Measurements from ENCODE around the gene FSTL1.

The FSTL1 gene

DNA sequence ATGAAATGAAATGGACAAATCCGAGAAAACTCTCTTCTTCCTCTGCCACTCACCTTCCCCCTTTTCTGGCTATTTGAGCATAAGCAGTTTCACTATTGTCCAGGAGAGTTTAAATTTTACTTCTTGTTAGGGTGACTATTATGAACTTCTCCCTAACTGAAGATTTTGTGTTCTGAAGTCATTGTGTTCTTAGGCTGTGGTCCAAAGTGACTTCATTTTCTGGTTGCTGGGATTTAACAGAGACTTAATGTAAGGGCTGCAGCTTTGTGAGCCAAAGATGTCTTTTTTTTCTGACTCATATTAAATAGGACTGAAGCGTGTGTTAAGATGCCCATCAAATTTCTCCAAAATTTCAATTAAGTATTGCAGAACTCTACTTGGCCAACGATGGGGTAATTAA is 46.5 kb upstream of the FSTL1 start:
- no peak overlapping the region for H3K27ac ChIP-seq (replicated peaks)

DNA sequence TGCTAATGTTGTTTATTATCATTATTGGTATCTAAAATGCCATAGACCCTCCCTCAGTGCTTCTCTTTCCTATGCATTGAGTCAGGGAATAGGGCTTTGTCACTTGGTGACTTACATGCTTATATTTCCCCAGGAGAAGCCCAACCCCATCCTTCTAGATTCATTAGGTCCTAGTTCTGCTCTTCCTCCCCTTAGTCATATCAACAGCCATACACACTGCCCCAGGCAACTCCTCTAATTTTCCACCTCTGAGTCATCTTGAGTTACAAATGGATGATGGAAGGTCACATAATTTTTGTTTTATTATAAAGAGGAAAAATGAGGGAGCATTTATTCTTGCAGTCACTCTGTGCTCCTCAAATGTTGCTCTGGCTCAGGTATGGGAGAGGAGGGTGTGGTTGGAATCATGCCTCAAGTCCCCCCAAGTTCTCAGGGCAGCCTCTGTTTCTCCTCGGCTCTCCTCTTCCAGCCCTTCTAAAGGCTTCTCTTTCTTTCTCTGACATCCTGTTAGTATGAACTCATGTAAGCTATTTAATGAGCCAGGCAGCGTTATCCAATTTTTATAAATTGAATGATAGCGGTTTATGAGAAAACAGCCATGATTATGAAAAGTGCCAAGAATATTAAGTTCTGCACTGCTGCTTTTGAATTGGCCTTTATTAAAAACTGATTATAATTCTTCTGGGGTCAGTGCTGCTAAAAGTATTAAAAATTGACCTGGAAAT is 45.6 kb upstream of the FSTL1 start:
- DNase-seq (ENCODE audit: low read depth in 1 of 2, low spot score in 1 of 2) = no peak

More for the DNA sequence above, 46.5 kb upstream of the FSTL1 start:
- no peak for TF ChIP-seq GABPA (IDR thresholded peaks at IDR 0.05; ENCODE audit: low read depth)
- TF ChIP-seq POLR2AphosphoS5 (IDR thresholded peaks at IDR 0.05; ENCODE audit: low read depth) = no peak
- TF ChIP-seq SPI1 (IDR thresholded peaks at IDR 0.05; ENCODE audit: borderline replicate concordance, low read depth) = no peak
- TF ChIP-seq, protein P1, sequence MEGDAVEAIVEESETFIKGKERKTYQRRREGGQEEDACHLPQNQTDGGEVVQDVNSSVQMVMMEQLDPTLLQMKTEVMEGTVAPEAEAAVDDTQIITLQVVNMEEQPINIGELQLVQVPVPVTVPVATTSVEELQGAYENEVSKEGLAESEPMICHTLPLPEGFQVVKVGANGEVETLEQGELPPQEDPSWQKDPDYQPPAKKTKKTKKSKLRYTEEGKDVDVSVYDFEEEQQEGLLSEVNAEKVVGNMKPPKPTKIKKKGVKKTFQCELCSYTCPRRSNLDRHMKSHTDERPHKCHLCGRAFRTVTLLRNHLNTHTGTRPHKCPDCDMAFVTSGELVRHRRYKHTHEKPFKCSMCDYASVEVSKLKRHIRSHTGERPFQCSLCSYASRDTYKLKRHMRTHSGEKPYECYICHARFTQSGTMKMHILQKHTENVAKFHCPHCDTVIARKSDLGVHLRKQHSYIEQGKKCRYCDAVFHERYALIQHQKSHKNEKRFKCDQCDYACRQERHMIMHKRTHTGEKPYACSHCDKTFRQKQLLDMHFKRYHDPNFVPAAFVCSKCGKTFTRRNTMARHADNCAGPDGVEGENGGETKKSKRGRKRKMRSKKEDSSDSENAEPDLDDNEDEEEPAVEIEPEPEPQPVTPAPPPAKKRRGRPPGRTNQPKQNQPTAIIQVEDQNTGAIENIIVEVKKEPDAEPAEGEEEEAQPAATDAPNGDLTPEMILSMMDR (IDR thresholded peaks at IDR 0.05; ENCODE audit: insufficient read depth, low read length) = no peak
- TF ChIP-seq, protein P2, sequence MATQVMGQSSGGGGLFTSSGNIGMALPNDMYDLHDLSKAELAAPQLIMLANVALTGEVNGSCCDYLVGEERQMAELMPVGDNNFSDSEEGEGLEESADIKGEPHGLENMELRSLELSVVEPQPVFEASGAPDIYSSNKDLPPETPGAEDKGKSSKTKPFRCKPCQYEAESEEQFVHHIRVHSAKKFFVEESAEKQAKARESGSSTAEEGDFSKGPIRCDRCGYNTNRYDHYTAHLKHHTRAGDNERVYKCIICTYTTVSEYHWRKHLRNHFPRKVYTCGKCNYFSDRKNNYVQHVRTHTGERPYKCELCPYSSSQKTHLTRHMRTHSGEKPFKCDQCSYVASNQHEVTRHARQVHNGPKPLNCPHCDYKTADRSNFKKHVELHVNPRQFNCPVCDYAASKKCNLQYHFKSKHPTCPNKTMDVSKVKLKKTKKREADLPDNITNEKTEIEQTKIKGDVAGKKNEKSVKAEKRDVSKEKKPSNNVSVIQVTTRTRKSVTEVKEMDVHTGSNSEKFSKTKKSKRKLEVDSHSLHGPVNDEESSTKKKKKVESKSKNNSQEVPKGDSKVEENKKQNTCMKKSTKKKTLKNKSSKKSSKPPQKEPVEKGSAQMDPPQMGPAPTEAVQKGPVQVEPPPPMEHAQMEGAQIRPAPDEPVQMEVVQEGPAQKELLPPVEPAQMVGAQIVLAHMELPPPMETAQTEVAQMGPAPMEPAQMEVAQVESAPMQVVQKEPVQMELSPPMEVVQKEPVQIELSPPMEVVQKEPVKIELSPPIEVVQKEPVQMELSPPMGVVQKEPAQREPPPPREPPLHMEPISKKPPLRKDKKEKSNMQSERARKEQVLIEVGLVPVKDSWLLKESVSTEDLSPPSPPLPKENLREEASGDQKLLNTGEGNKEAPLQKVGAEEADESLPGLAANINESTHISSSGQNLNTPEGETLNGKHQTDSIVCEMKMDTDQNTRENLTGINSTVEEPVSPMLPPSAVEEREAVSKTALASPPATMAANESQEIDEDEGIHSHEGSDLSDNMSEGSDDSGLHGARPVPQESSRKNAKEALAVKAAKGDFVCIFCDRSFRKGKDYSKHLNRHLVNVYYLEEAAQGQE (IDR thresholded peaks at IDR 0.05; ENCODE audit: insufficient replicate concordance, low read depth) = no peak
- H3K4me3 ChIP-seq (replicated peaks; ENCODE audit: insufficient read depth, low read length) = no peak overlapping the region
- DNase-seq (ENCODE audit: low read depth in 1 of 2, low spot score in 1 of 2) = no peak
- H3K27me3 ChIP-seq (ENCODE audit: insufficient read depth, poor library complexity, severe bottlenecking) = no peaks in the 10 kb centered on the region

DNA sequence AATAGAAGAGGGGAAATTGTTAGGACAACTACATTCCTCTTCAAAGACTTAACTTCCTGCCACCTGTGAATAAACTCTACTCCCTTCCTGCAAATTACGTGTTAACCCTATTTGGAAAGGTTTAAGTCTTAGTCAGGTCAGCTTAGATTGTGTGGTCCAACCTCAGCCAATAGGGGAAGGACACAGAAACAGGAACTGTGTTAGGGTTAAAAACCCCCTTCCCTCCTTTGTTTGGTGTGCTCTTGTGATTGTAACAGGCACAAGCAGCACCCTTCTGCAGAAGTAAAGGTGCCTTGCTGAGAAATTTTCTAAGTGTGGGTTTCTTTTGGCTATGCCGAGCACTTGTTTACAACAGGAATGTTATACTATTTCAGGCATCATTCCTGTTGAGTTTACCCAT is 45.0 kb upstream of the FSTL1 start:
- no peak for DNase-seq (ENCODE audit: low read depth in 1 of 2, low spot score in 1 of 2)
- TF ChIP-seq, protein P1 (IDR thresholded peaks at IDR 0.05; ENCODE audit: insufficient read depth, low read length) = no peak
- TF ChIP-seq SPI1 (IDR thresholded peaks at IDR 0.05; ENCODE audit: borderline replicate concordance, low read depth) = peak; percentile 33; the same call in 1 of the 2 replicates
- TF ChIP-seq, protein P2 (IDR thresholded peaks at IDR 0.05; ENCODE audit: insufficient replicate concordance, low read depth) = no peak
- TF ChIP-seq GABPA (IDR thresholded peaks at IDR 0.05; ENCODE audit: low read depth) = no peak
- TF ChIP-seq POLR2AphosphoS5 (IDR thresholded peaks at IDR 0.05; ENCODE audit: low read depth) = no peak
- H3K4me3 ChIP-seq (replicated peaks; ENCODE audit: insufficient read depth, low read length) = no peak overlapping the region
- no peaks in the 10 kb centered on the region for H3K27me3 ChIP-seq (ENCODE audit: insufficient read depth, poor library complexity, severe bottlenecking)
- H3K27ac ChIP-seq (replicated peaks) = no peak overlapping the region

More for the DNA sequence above, 45.6 kb upstream of the FSTL1 start:
- Histone ChIP-seq H3K27me3 (ENCODE audit: insufficient read depth, poor library complexity, severe bottlenecking) (no peaks in the 10 kb centered on the region), H3K4me3 (replicated peaks; ENCODE audit: insufficient read depth, low read length) (no peak overlapping the region), H3K27ac (replicated peaks) (no peak overlapping the region)
- no peak for TF ChIP-seq GABPA (IDR thresholded peaks at IDR 0.05; ENCODE audit: low read depth)
- TF ChIP-seq, protein P2 (IDR thresholded peaks at IDR 0.05; ENCODE audit: insufficient replicate concordance, low read depth) = no peak
